GM23248 (cell line): ENCODE results near the gene SPRR2B.

Experiments
- EZH2 ChIP-seq: fragments of 200-600 bp; sonication (generic); IDR thresholded peaks from 2 replicates; pipeline ENCODE4 v1.6.1; 2018; ENCODE audit warnings: antibody characterized with exemption, mild to moderate bottlenecking; ENCODE audit not compliant: insufficient read depth, poor library complexity, severe bottlenecking
- EZH2phosphoT487 ChIP-seq: fragments of 200-600 bp; sonication (generic); IDR thresholded peaks from 2 replicates; pipeline ENCODE4 v1.6.1; 2018; ENCODE audit warnings: antibody characterized with exemption, moderate library complexity, mild to moderate bottlenecking, low read depth; ENCODE audit not compliant: insufficient read depth

DNA sequence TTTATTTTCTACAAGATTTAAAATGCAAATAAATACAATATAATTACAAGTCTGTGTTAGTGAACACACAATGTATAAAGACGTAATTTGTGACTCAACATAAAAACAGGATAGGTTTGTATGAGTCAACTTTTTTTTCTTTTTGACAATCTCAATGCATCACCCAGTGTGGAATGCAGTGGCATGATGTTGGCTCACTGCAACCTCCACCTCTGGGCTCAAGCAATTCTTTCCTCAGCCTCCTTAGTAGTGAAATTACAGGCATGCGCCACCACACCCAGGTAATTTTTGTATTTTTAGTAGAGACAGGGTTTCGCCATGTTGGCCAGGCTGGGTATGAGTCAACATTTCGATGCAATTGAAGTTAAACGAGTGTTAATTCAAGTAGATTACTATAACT, 28.8 kb upstream of the SPRR2B start:
- no peak for TF ChIP-seq EZH2phosphoT487
- no peak for TF ChIP-seq EZH2
